HG02943 (cell line): Measurements from ENCODE around the gene DIO3.

Experiments used
- ATAC-seq: cut with Tn5 transposase; IDR thresholded peaks from one replicate; pipeline ENCODE4 v1.9.1; 2021; ENCODE audit warnings: mild to moderate bottlenecking, low read depth, moderate library complexity; ENCODE audit not compliant: unreplicated experiment

Gene DIO3

GRCh38 chr14:101595349-101595748 lies 34.1 kb downstream of the DIO3 start:
- no peak for ATAC-seq

- ATAC-seq: no peak
Measured at GRCh38 chr14:101595887-101596721, 34.8 kb downstream of the DIO3 start.

GRCh38 chr14:101596742-101597141 lies 35.4 kb downstream of the DIO3 start:
- ATAC-seq: no peak

GRCh38 chr14:101598159-101598558 lies 36.9 kb downstream of the DIO3 start:
- ATAC-seq: no peak

- no peak for ATAC-seq
Measured at GRCh38 chr14:101598571-101599233, 37.4 kb downstream of the DIO3 start.

GRCh38 chr14:101599234-101599885 lies 38.1 kb downstream of the DIO3 start:
- no peak for ATAC-seq

- ATAC-seq: no peak
Measured at GRCh38 chr14:101600336-101600890, 39.1 kb downstream of the DIO3 start.

- ATAC-seq: no peak
Measured at GRCh38 chr14:101600891-101601605, 39.8 kb downstream of the DIO3 start.

- no peak for ATAC-seq
Measured at GRCh38 chr14:101601606-101602465, 40.5 kb downstream of the DIO3 start.

GRCh38 chr14:101602466-101602840 lies 41.2 kb downstream of the DIO3 start:
- no peak for ATAC-seq

- no peak for ATAC-seq
Measured at GRCh38 chr14:101603096-101603495, 41.8 kb downstream of the DIO3 start.

- ATAC-seq: no peak
Measured at GRCh38 chr14:101604228-101604934, 43.1 kb downstream of the DIO3 start.

GRCh38 chr14:101604935-101605780 lies 43.9 kb downstream of the DIO3 start:
- no peak for ATAC-seq

- ATAC-seq: no peak
Measured at GRCh38 chr14:101605836-101606235, 44.5 kb downstream of the DIO3 start.
